Neural progenitor cell (in vitro differentiated cells): Measurements from ENCODE around the gene RGL2. TPM values are rescaled to one million over a fixed set of nuclear protein-coding genes. Genes with fewer than 3 reads are reported as not detected.
"Not testable (repeated sequence)": the region's sequence is repeated elsewhere in the genome, so short reads cannot be mapped to it uniquely, and the experiment has no call there.

Experiments
- DNase-seq: peaks from one replicate; pipeline ENCODE4 v3.0.0-alpha.2; 2016; ENCODE audit warnings: low spot score
- H2AFZ ChIP-seq: fragments of 200-600 bp; sonication (generic); replicated peaks from 2 replicates; pipeline ENCODE4 v1.6.1; 2016; ENCODE audit warnings: antibody characterized with exemption
- H3F3A ChIP-seq: fragments of 200-600 bp; sonication (generic); 2 replicates; pipeline ENCODE4 v1.6.1; 2016; ENCODE audit warnings: antibody characterized with exemption, low read depth
- H3K27ac ChIP-seq: fragments of 200-600 bp; sonication (generic); 2 replicates; pipeline ENCODE4 v1.5.1; 2016; ENCODE audit warnings: mild to moderate bottlenecking
- H3K27me3 ChIP-seq: fragments of 200-600 bp; sonication (generic); 2 replicates; pipeline ENCODE4 v1.6.1; 2016; ENCODE audit warnings: mild to moderate bottlenecking, moderate library complexity
- H3K36me3 ChIP-seq: fragments of 200-600 bp; sonication (generic); 2 replicates; pipeline ENCODE4 v1.5.1; 2016
- H3K4me1 ChIP-seq: fragments of 200-600 bp; sonication (generic); 2 replicates; pipeline ENCODE4 v1.6.1; 2016; ENCODE audit warnings: mixed run types
- H3K4me2 ChIP-seq: fragments of 200-600 bp; sonication (generic); 2 replicates; pipeline ENCODE4 v1.6.1; 2016
- H3K4me3 ChIP-seq: fragments of 200-600 bp; sonication (generic); 2 replicates; pipeline ENCODE4 v1.5.1; 2016
- H3K79me2 ChIP-seq: fragments of 200-600 bp; sonication (generic); 2 replicates; pipeline ENCODE4 v1.6.1; 2016; ENCODE audit warnings: low read depth
- H3K9ac ChIP-seq: fragments of 200-600 bp; sonication (generic); 2 replicates; pipeline ENCODE4 v1.6.1; 2016
- H3K9me3 ChIP-seq: fragments of 200-600 bp; sonication (generic); 2 replicates; pipeline ENCODE4 v1.5.1; 2016; ENCODE audit warnings: low read depth
- H4K20me1 ChIP-seq: fragments of 200-600 bp; sonication (generic); 2 replicates; pipeline ENCODE4 v1.6.1; 2016; ENCODE audit warnings: low read depth
- H3K27ac Mint-ChIP-seq: 3 replicates; pipeline ENCODE4 v1.8.0; 2021; ENCODE audit warnings: mixed read lengths
- H3K27me3 Mint-ChIP-seq: 2 replicates; pipeline ENCODE4 v1.8.0; 2022; ENCODE audit warnings: low read depth, mild to moderate bottlenecking, inconsistent platforms, moderate library complexity, mixed read lengths; ENCODE audit not compliant: insufficient read depth
- H3K36me3 Mint-ChIP-seq: 3 replicates; pipeline ENCODE4 v1.8.0; 2021; ENCODE audit warnings: mixed read lengths
- H3K4me1 Mint-ChIP-seq: 3 replicates; pipeline ENCODE4 v1.8.0; 2021; ENCODE audit warnings: mixed read lengths
- H3K4me3 Mint-ChIP-seq: 3 replicates; pipeline ENCODE4 v1.8.0; 2021; ENCODE audit warnings: mild to moderate bottlenecking, moderate library complexity, mixed read lengths
- H3K9me3 Mint-ChIP-seq: 3 replicates; pipeline ENCODE4 v1.8.0; 2020; ENCODE audit warnings: mixed read lengths
- EZH2 ChIP-seq: fragments of 200-600 bp; sonication (generic); IDR thresholded peaks from 2 replicates; pipeline ENCODE4 v1.6.1; 2017; ENCODE audit warnings: antibody characterized with exemption, mild to moderate bottlenecking, moderate library complexity
- EZH2phosphoT487 ChIP-seq: fragments of 200-600 bp; sonication (generic); IDR thresholded peaks from 2 replicates; pipeline ENCODE4 v1.6.1; 2017; ENCODE audit warnings: antibody characterized with exemption
- total RNA-seq: library from RNA; depleted of rRNA; stranded (reverse); fragments of >200 nt; gene quantifications from 2 replicates; pipeline ENCODE4 v1.2.3, GENCODE V29; 2015; ENCODE audit warnings: low replicate concordance
- TF ChIP-seq, protein P1 (sequence below): fragments of 200-600 bp; sonication (generic); IDR thresholded peaks from 2 replicates; pipeline ENCODE4 v1.5.1; 2017; ENCODE audit warnings: antibody characterized with exemption, mild to moderate bottlenecking

Gene RGL2
- total RNA-seq, 1 donor from 2014 or later = 28.3 TPM

DNA sequence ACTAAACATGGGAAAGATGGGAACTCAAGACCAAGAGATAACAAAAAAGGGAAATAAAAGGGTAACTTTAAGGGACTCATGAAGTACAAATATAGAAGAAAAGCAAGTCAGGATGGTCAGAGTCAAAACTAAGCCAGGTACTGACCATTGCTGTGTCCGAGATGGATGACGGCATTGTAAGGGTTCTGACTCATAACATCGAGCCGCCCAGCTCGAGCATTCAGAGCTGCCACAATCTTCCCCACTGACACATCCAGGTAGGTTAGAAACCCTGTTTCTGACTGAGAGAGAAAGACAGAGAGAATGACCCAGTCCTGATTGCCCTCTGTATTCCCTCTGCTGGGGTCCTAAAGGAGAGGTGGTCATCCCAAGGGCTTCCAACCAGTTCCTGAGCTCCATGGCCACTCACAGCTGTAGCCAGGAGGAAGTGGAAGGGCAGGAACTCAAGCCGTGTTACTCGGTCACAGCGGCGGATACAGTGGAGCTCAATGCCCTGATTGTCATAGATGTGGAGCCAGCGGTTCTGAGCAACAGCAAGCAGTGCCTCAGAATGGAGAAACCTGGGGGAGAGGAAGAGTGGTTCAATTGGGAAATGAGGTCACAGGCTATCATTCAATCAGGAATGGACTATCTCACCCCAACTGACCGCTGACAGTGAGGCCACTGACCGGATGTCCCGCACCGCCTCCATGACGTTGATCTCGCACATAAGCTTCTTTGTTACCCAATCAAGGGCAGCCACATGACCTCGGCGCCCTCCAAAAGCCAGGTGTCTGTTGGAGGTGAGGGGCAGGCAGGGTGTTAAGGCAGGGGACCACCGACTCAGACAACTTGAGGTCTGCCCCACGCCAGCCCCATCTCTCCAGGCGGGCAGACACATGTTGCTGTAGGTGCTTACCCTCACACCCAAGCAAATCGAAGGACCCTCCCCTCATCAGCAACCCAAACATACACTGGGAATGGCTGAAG is 11.5 kb downstream of the RGL2 start:
- TF ChIP-seq EZH2phosphoT487 = no peak
- TF ChIP-seq, protein P1, sequence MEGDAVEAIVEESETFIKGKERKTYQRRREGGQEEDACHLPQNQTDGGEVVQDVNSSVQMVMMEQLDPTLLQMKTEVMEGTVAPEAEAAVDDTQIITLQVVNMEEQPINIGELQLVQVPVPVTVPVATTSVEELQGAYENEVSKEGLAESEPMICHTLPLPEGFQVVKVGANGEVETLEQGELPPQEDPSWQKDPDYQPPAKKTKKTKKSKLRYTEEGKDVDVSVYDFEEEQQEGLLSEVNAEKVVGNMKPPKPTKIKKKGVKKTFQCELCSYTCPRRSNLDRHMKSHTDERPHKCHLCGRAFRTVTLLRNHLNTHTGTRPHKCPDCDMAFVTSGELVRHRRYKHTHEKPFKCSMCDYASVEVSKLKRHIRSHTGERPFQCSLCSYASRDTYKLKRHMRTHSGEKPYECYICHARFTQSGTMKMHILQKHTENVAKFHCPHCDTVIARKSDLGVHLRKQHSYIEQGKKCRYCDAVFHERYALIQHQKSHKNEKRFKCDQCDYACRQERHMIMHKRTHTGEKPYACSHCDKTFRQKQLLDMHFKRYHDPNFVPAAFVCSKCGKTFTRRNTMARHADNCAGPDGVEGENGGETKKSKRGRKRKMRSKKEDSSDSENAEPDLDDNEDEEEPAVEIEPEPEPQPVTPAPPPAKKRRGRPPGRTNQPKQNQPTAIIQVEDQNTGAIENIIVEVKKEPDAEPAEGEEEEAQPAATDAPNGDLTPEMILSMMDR = no peak
- no peak for TF ChIP-seq EZH2
- H3K27me3 Mint-ChIP-seq = peaks cover 5% of the 10 kb centered on the region
- H3K4me3 Mint-ChIP-seq = peak overlapping the region; percentile 99
- Histone ChIP-seq H3F3A (peaks cover 6% of the 10 kb centered on the region), H3K4me3 (no peak overlapping the region), H3K27ac (no peak overlapping the region), H2AFZ (no peak overlapping the region), H3K9me3 (no peaks in the 10 kb centered on the region), H3K4me1 (peaks cover 9% of the 10 kb centered on the region), H3K9ac (no peak overlapping the region), H3K36me3 (no peaks in the 10 kb centered on the region), H3K4me2 (no peak overlapping the region), H3K79me2 (peaks cover 29% of the 10 kb centered on the region), H4K20me1 (peaks cover 4% of the 10 kb centered on the region), H3K27me3 (no peaks in the 10 kb centered on the region)
- DNase-seq = no peak
- H3K27ac Mint-ChIP-seq = no peak overlapping the region
- H3K4me1 Mint-ChIP-seq = peaks cover 31% of the 10 kb centered on the region
- H3K36me3 Mint-ChIP-seq = peaks cover 12% of the 10 kb centered on the region
- H3K9me3 Mint-ChIP-seq = no peaks in the 10 kb centered on the region

DNA sequence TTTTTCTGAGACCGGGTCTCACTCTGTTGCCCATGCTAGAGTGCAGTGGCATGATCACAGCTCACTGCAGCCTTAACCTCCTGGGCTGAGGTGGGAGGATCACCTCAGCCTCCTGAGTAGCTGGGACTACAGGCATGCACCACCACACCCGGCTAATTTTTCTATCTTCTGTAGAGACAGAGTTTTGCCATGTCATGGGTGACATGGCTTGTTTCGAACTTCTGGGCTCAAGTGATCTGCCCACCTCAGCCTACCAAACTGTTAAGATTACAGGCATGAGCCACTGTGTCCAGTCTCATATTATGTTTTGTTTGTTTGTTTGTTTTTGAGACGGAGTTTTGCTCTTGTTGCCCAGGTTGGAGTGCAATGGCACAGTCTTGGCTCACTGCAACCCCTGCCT is 13.5 kb downstream of the RGL2 start:
- not testable (repeated sequence) for H3K36me3 ChIP-seq, H3K4me3 Mint-ChIP-seq, H3K4me1 ChIP-seq, H3K27ac Mint-ChIP-seq, H4K20me1 ChIP-seq, H3K4me3 ChIP-seq, H3K9ac ChIP-seq, H3K27ac ChIP-seq, H3K27me3 Mint-ChIP-seq, H3K27me3 ChIP-seq, H3K9me3 Mint-ChIP-seq, H2AFZ ChIP-seq, H3F3A ChIP-seq, DNase-seq, H3K4me2 ChIP-seq, H3K9me3 ChIP-seq
- peaks cover 21% of the 10 kb centered on the region for H3K4me1 Mint-ChIP-seq
- H3K36me3 Mint-ChIP-seq = peaks cover 12% of the 10 kb centered on the region
- H3K79me2 ChIP-seq = peaks cover 16% of the 10 kb centered on the region

DNA sequence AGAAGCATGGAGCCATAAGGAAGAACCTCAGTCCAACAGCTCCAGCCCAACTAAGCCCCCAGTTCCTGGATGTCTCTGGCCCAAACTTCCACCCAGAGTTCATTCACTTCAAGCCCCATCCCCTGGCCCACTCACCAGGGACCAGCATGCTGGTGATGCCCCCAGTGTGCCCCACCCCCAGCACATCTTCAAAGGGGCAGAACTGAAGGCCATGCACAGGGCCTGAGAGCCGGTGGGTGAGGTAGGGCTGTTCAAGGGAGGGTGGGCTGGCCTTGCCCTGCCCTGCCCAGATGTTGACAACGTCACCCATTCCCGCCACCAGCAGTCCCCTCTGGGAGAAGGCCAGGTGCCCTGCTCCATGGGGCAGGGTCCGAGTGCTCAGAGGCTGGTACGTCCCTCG is 18.2 kb downstream of the RGL2 start:
- no peak overlapping the region for H3K4me2 ChIP-seq
- H3K27ac Mint-ChIP-seq = no peak overlapping the region
- H3K9ac ChIP-seq = no peak overlapping the region
- H3K4me3 Mint-ChIP-seq = no peak overlapping the region
- H3K9me3 ChIP-seq = no peaks in the 10 kb centered on the region
- H3K36me3 ChIP-seq = no peaks in the 10 kb centered on the region
- peaks cover 33% of the 10 kb centered on the region for H4K20me1 ChIP-seq
- no peak for DNase-seq
- no peaks in the 10 kb centered on the region for H3K27me3 ChIP-seq
- H3K27me3 Mint-ChIP-seq = peaks cover 5% of the 10 kb centered on the region
- TF ChIP-seq, protein P1 = no peak
- TF ChIP-seq EZH2 = no peak
- TF ChIP-seq EZH2phosphoT487 = no peak
- peaks cover 11% of the 10 kb centered on the region for H3K4me1 ChIP-seq
- no peak overlapping the region for H2AFZ ChIP-seq
- peaks cover 32% of the 10 kb centered on the region for H3F3A ChIP-seq
- no peak overlapping the region for H3K27ac ChIP-seq
- H3K36me3 Mint-ChIP-seq = peaks cover 5% of the 10 kb centered on the region
- peaks cover 6% of the 10 kb centered on the region for H3K79me2 ChIP-seq
- H3K4me3 ChIP-seq = no peak overlapping the region
- no peaks in the 10 kb centered on the region for H3K9me3 Mint-ChIP-seq
- peaks cover 16% of the 10 kb centered on the region for H3K4me1 Mint-ChIP-seq

DNA sequence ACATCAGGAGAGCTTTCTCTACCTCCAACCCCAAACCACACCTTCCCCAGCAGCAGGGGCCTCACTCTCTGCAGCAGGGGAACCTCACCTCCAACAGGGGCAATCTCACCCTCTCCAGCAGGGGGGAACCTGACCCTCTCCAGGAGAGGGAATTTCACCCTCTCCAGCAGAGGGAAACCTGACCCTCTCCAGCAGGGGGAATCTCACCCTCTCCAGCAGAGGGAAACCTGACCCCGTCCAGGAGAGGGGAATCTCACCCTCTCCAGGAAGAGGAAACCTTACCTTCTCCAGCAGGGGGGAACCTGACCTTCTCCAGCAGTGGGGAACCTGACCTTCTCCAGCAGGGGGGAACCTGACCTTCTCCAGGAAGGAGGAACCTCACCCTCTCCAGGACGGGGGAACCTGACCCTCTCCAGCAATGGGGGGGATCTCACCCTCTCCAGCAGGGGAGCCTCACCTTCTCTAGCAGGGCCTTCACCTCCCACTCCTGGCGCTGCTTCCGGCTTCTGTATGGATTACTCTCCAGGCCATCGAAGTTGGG is 18.7 kb downstream of the RGL2 start:
- peaks cover 21% of the 10 kb centered on the region for H3K4me1 Mint-ChIP-seq
- H3K9me3 Mint-ChIP-seq = no peaks in the 10 kb centered on the region
- Histone ChIP-seq H3K4me1 (peaks cover 16% of the 10 kb centered on the region), H3K27ac (no peak overlapping the region), H3K4me2 (no peak overlapping the region), H2AFZ (no peak overlapping the region), H3F3A (peaks cover 37% of the 10 kb centered on the region), H4K20me1 (peaks cover 38% of the 10 kb centered on the region), H3K79me2 (peaks cover 11% of the 10 kb centered on the region), H3K9ac (no peak overlapping the region), H3K27me3 (no peaks in the 10 kb centered on the region), H3K36me3 (no peaks in the 10 kb centered on the region), H3K9me3 (no peaks in the 10 kb centered on the region), H3K4me3 (no peak overlapping the region)
- H3K27me3 Mint-ChIP-seq = peaks cover 5% of the 10 kb centered on the region
- no peak overlapping the region for H3K27ac Mint-ChIP-seq
- peak; percentile 56 for DNase-seq
- H3K36me3 Mint-ChIP-seq = peaks cover 5% of the 10 kb centered on the region
- no peak overlapping the region for H3K4me3 Mint-ChIP-seq
- no peak for TF ChIP-seq EZH2
- TF ChIP-seq, protein P1 = peak; percentile 52
